ENCODE data around the gene STMN1. TPM values are rescaled to one million over a fixed set of nuclear protein-coding genes. Genes with fewer than 3 reads are reported as not detected.

The STMN1 gene
- total RNA-seq, 1 donor from 2014 or later = 15.8 TPM

DNA sequence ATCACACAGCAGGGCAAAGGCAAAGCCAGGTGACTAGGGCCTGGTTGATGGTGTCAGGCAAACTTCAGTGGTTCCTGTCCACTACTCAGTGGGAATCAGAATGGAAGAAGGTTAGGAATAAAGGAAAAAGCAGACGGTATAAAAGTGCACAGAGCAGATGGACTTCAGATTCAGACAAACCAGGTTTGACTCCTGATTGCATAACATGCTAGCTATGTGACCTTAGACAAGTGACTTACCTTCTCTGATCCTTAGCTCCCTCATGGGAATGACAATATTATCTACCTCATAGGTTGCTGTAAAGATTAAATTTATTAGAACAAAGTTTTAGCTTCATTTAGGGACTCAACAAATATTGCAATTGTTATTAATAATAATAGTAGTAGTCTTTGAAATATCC is 35.6 kb downstream of the STMN1 start:
- FAIRE-seq (no peak), DNase-seq (ENCODE audit: low read depth) (no peak)
- H3K4me3 ChIP-seq (ENCODE audit: low read depth, low read length) = no peak overlapping the region
- TF ChIP-seq, protein P1, sequence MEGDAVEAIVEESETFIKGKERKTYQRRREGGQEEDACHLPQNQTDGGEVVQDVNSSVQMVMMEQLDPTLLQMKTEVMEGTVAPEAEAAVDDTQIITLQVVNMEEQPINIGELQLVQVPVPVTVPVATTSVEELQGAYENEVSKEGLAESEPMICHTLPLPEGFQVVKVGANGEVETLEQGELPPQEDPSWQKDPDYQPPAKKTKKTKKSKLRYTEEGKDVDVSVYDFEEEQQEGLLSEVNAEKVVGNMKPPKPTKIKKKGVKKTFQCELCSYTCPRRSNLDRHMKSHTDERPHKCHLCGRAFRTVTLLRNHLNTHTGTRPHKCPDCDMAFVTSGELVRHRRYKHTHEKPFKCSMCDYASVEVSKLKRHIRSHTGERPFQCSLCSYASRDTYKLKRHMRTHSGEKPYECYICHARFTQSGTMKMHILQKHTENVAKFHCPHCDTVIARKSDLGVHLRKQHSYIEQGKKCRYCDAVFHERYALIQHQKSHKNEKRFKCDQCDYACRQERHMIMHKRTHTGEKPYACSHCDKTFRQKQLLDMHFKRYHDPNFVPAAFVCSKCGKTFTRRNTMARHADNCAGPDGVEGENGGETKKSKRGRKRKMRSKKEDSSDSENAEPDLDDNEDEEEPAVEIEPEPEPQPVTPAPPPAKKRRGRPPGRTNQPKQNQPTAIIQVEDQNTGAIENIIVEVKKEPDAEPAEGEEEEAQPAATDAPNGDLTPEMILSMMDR (IDR thresholded peaks at IDR 0.05; ENCODE audit: insufficient read depth, low read length, severe bottlenecking) = no peak
- H3K27me3 ChIP-seq (ENCODE audit: control insufficient read depth, insufficient read depth, low read length) = no peaks in the 10 kb centered on the region
- H3K36me3 ChIP-seq (ENCODE audit: control insufficient read depth, insufficient read depth, low read length) = peaks cover 8% of the 10 kb centered on the region

GRCh38 chr1:25869909-25870606 is 36.2 kb downstream of the STMN1 start:
- Histone ChIP-seq H3K4me3 (ENCODE audit: low read depth, low read length) (no peak overlapping the region), H3K27me3 (ENCODE audit: control insufficient read depth, insufficient read depth, low read length) (no peaks in the 10 kb centered on the region), H3K36me3 (ENCODE audit: control insufficient read depth, insufficient read depth, low read length) (peaks cover 8% of the 10 kb centered on the region)
- TF ChIP-seq, protein P1 (IDR thresholded peaks at IDR 0.05; ENCODE audit: insufficient read depth, low read length, severe bottlenecking) = no peak
- FAIRE-seq (no peak), DNase-seq (ENCODE audit: low read depth) (no peak)

DNA sequence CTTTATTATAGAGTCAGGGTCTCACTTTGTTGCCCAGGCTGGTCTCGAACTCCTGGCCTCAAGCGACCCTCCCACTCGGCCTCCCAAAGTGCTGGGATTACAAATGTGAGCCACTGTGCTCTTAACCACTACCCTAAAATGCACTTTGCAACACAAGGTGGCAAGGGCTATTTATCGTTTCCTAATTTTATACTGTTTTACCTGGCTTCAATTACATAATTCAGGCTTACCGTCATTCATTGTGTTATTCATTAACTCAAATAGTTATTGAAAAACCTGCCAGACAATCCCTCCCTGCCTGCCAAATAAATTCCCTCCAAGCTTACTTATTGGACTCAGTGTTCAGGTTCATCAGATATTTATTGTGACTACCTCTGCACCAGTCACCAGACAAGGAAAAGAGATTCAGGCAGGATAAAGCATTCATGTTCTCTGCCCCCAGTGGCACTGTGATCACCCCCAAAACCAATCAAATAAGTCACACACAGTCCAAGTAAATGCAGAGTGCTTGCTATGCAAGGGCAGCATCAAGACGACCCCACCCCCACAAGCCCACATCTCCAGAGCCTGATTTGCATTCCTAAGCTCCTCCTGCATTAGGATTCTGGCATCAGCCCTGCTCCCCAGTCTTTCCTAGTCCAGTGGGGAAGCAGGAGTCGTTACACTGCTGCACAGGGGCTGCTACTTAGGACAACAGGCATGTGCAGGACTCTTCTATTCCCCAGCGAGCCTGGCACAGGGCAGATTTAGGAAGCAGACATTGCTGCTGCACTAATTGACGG is 38.8 kb downstream of the STMN1 start:
- DNase-seq (ENCODE audit: low read depth) (no peak), FAIRE-seq (no peak)
- TF ChIP-seq, protein P1 (IDR thresholded peaks at IDR 0.05; ENCODE audit: insufficient read depth, low read length, severe bottlenecking) = no peak
- peaks cover 11% of the 10 kb centered on the region for H3K36me3 ChIP-seq (ENCODE audit: control insufficient read depth, insufficient read depth, low read length)
- no peaks in the 10 kb centered on the region for H3K27me3 ChIP-seq (ENCODE audit: control insufficient read depth, insufficient read depth, low read length)
- H3K4me3 ChIP-seq (ENCODE audit: low read depth, low read length) = no peak overlapping the region

GRCh38 chr1:25866288-25866687 is 39.9 kb downstream of the STMN1 start:
- Histone ChIP-seq H3K27me3 (ENCODE audit: control insufficient read depth, insufficient read depth, low read length) (no peaks in the 10 kb centered on the region), H3K36me3 (ENCODE audit: control insufficient read depth, insufficient read depth, low read length) (peaks cover 11% of the 10 kb centered on the region), H3K4me3 (ENCODE audit: low read depth, low read length) (no peak overlapping the region)
- FAIRE-seq (no peak), DNase-seq (ENCODE audit: low read depth) (no peak)
- TF ChIP-seq, protein P1 (IDR thresholded peaks at IDR 0.05; ENCODE audit: insufficient read depth, low read length, severe bottlenecking) = no peak

DNA sequence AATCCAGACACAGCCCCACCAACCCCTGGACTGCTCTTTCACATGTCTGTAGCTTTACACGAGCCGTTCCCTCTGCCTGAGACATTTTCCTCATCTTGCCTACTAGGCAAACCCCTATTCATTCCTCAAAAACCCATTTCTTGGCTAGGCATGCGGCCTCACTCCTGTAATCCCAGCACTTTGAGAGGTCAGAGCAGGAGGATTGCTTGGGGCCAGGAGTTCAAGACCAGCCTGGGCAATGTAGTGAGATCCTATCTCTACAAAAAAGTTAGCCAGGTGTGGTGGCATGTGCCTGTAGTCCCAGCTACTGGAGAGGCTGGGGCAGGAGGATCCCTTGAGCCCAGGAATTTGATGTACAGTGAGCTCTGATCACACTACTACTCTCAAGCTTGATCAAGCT is 41.8 kb downstream of the STMN1 start:
- H3K27me3 ChIP-seq (ENCODE audit: control insufficient read depth, insufficient read depth, low read length) = no peaks in the 10 kb centered on the region
- FAIRE-seq = peak; percentile 18
- H3K36me3 ChIP-seq (ENCODE audit: control insufficient read depth, insufficient read depth, low read length) = peaks cover 7% of the 10 kb centered on the region
- no peak for DNase-seq (ENCODE audit: low read depth)
- TF ChIP-seq, protein P1 (IDR thresholded peaks at IDR 0.05; ENCODE audit: insufficient read depth, low read length, severe bottlenecking) = no peak
- H3K4me3 ChIP-seq (ENCODE audit: low read depth, low read length) = no peak overlapping the region
